ENCODE results near the gene BRME1. TPM values are rescaled to one million over a fixed set of nuclear protein-coding genes. Genes with fewer than 3 reads are reported as not detected.

The BRME1 gene
- total RNA-seq, 2 donors from 2014 or later = 5.1 to 10.5 TPM

- Mint-ChIP-seq H3K36me3 (peaks cover 5 to 16% of the 10 kb centered on the region in 2 donors), H3K9me3 (no peaks in the 10 kb centered on the region)
- ATAC-seq = no peak
Observed at GRCh38 chr19:13834244-13835069, 71.5 kb downstream of the BRME1 start.

GRCh38 chr19:13833330-13834243, 72.3 kb downstream of the BRME1 start:
- Mint-ChIP-seq H3K9me3 (no peaks in the 10 kb centered on the region), H3K27ac (peak overlapping the region; percentile 96 to 98), H3K36me3 (peaks cover 2 to 11% of the 10 kb centered on the region in 2 donors)
- ATAC-seq (peak; percentile 85 to 91), DNase-seq (ENCODE audit: low spot score in 2 of 2) (peak; percentile 94 to 96)

More at GRCh38 chr19:13834244-13835069, 71.5 kb downstream of the BRME1 start:
- peak overlapping the region; percentile 96 to 98 for H3K27ac Mint-ChIP-seq
- DNase-seq (ENCODE audit: low spot score in 2 of 2) = no peak

Other genes with a start within 250 kb of the BRME1 start
- 10 to 100 TPM; 39.5 to 46.4 TPM for gene MRI1, start 141.6 kb downstream of the BRME1 start, total RNA-seq
- gene C19orf53, start 131.7 kb downstream of the BRME1 start, total RNA-seq = 100 to 1,000 TPM in 1 of 2 donors, 10 to 100 TPM in 1; 92.3 to 134 TPM
- 1 to 10 TPM; 6.3 to 8.8 TPM for gene ZSWIM4, start 110.7 kb downstream of the BRME1 start, total RNA-seq
- under 1 TPM; 0.88 to 0.98 TPM for gene NANOS3, start 29.0 kb downstream of the BRME1 start, total RNA-seq
- gene CC2D1A, start 84 bp upstream of the BRME1 start, total RNA-seq = 10 to 100 TPM; 29.4 to 57.9 TPM
- under 1 TPM in 1 of 2 donors, not detected in 1; 0.34 TPM for gene PODNL1, start 32.3 kb upstream of the BRME1 start, total RNA-seq
- 10 to 100 TPM; 59.0 to 90.0 TPM for gene DCAF15, start 46.4 kb upstream of the BRME1 start, total RNA-seq
- gene RFX1, start 100.2 kb upstream of the BRME1 start, total RNA-seq = 10 to 100 TPM in 1 of 2 donors, 1 to 10 TPM in 1; 9.7 to 14.5 TPM
- gene RLN3, start 122.0 kb upstream of the BRME1 start, total RNA-seq = not detected
- gene IL27RA, start 125.6 kb upstream of the BRME1 start, total RNA-seq = 10 to 100 TPM; 59.6 to 68.0 TPM
- gene PALM3, start 156.0 kb upstream of the BRME1 start, total RNA-seq = not detected
- gene MISP3, start 166.7 kb upstream of the BRME1 start, total RNA-seq = 1 to 10 TPM; 1.2 to 4.2 TPM
- gene C19orf67, start 179.7 kb upstream of the BRME1 start, total RNA-seq = not detected
- gene SAMD1, start 184.6 kb upstream of the BRME1 start, total RNA-seq = 100 to 1,000 TPM in 1 of 2 donors, 10 to 100 TPM in 1; 39.7 to 101 TPM
- gene PRKACA, start 211.6 kb upstream of the BRME1 start, total RNA-seq = 10 to 100 TPM; 66.3 to 84.5 TPM
- 10 to 100 TPM; 68.3 to 76.1 TPM for gene ASF1B, start 230.5 kb upstream of the BRME1 start, total RNA-seq